Stimulated activated CD4-positive, alpha-beta T cell treated with anti-CD3 and anti-CD28 coated beads, Interleukin-4, amount 100 ng/mL, for 48 hours (primary cell): ENCODE measurements around the gene FZD8.
A peak's percentile ranks its signal among the peaks of the same experiment; 100 is the strongest.

Source experiments
- DNase-seq, 2 donors: peaks; one replicate each; pipeline ENCODE4 v3.0.0-alpha.2; 2020; ENCODE audit warnings: low read depth in 2 of 2

Gene FZD8

DNA sequence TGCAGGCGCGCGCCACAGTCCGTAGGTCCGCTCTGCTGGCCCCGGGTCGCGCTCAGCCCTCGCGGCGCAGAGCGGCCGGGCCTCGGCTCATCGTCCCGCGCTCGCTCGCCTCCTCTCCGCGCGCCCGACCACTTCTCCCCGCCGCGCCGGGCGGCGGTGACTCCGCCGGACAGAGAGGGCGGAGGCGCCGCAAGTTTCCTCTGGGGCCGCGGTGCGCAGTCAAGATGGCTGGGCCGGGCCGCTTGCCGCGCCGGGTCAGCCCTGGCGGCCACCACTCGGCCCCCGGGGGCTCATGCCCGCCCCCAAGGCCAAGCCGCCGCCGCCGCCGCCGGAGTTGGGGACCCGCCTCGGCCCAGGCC, 441 bp downstream of the FZD8 start:
- DNase-seq, result no peak

DNA sequence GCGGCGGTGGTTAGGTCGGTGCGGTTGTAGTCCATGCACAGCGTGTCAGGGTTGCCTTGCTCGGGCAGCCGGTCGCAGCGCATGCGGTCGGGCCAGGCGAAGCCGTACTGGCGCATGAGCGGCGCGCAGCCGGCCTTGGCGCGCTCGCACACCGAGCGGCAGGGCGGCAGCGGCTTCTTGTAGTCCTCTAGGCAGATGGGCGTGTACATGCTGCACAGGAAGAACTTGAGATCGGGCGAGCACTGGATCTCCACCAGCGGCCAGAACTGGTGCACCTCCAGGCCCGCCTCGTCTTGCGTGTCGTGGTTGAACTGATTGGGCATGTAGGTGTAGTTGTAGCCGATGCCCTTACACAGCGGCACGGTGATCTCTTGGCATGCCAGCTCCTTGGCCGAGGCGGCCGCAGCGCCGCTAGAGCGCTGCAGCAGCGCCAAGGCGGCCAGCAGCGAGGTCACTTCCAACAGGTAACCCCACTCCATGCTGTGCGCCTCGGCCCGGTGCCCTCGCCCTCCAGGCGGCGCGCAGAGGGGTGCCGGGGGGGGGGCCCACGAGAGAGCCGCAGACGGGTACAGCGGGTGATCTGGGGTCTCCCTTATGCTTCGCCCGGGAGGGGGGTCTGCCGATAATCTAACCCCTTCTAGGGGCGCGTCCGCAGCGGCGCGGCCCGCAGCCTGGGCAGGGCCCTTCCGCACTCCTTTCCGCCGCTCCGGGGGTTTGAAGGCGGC, 983 bp downstream of the FZD8 start:
- DNase-seq, result peak in 1 of 2 donors; percentile 52

DNA sequence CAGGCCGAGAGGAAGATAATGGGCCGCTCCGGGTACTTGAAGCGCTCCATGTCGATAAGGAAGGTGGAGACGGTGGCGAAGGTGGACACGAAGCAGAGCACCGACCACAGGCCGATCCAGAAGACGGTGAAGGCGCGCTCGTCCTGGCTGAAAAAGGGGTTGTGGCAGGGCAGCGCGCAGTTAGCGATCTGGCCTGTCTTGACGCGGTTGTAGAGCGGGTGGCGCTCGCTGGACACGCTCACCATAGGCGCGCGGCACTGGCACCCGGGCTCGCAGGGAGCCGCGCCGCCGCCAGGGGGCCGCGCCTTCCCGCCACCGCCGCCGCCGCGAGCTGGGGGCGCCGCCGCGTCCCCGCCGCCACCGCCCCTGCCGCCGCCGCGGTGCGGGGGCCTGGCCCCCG, 1.6 kb downstream of the FZD8 start:
- peak in 1 of 2 donors; percentile 34 for DNase-seq

DNA sequence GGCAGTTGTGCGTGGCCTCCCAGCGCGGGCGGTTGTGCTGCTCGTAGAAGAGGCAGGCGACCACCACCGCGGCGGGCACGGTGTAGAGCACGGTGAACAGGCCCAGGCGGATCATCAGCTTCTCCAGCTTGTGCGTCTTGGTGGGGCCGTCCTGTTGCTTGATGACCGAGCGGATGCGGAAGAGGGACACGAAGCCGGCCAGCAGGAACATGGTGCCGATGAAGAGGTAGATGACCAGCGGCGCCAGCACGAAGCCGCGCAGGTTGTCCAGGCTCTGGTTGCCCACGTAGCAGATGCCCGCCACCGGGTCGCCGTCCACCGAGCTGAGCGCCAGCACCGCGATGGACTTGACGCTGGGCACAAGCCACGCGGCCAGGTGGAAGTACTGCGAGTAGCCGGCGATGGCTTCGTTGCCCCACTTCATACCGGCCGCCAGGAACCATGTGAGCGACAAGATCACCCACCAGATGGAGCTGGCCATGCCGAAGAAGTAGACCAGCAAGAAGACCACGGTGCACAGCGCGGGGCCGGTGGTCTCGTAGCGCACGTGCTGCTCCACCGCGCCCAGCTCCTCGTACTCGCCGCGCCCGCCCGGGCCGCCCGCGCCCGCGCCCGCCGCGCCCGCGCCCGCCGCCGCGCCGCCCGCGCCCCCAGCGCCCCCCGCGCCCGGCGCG, 2.2 kb downstream of the FZD8 start:
- DNase-seq, result no peak

GRCh38 chr10:35639021-35639727, 2.9 kb downstream of the FZD8 start:
- DNase-seq, result no peak

GRCh38 chr10:35638101-35638500, 4.0 kb downstream of the FZD8 start:
- no peak for DNase-seq

DNA sequence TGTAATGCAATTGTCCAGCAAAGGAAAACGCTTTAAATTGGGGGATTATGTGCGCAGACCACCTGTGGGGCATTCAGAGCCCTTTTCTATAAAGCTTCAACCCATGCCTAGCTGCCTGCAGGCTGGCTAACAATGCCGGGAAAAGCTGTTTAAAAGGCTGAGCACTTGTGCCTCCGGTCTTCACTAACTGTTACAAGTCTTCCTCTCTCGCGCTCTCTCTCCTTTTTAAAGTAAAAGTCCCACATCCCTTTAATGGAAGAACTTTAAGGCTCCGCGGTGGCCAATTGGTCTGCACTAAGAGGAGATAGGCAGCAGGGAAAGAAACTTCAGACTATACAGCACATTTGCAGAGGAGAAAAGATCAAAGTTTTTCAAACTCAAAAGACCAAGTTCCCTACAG, 4.6 kb downstream of the FZD8 start:
- DNase-seq, result no peak

DNA sequence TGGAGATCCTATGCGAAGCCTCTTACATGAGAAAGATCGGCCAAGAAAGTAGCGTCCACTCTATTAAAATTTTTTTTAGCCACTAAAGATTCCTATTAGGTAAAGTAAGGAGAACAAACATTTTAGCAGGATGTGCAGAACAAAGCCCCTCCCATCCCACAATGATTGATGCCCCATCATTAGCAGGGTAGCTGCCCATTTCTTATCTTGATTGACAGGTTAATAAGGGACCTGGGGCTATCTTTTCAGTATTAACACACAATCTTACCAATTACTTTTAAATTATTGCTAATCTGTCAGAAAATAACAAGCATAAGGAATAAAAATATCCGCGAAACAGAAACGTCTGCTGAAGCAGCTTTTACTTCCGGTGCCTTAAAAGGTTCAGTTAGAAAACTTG, 5.1 kb downstream of the FZD8 start:
- DNase-seq, result no peak

GRCh38 chr10:35635576-35635975, 6.5 kb downstream of the FZD8 start:
- peak in 1 of 2 donors; percentile 34 for DNase-seq

GRCh38 chr10:35633006-35633980, 8.8 kb downstream of the FZD8 start:
- DNase-seq, result no peak

- no peak for DNase-seq
These were observed 10.1 kb downstream of the FZD8 start for GRCh38 chr10:35632027-35632426.

GRCh38 chr10:35631404-35631803, 10.7 kb downstream of the FZD8 start:
- DNase-seq, result no peak

- no peak for DNase-seq
These were observed 15.1 kb downstream of the FZD8 start for GRCh38 chr10:35626971-35627507.

DNA sequence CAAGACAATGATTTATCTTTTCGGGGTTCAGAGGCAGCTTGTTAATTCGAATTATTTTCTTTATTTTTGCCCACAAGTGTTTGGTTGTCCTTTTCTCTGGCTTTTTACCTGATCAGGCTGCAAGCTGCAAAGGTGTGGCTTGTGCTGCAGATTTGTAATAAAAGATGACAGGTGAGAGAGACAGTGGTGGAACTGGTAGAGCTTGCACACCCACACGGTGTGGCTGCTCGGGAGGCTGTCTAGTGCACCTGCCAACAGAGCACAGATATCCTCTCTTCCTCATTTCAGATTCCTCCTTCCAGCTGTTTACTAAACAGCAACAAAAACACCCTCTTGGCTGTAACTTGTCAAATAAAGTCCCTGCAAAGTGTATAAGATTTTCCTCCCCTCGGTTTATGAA, 27.8 kb downstream of the FZD8 start:
- DNase-seq, result no peak

- DNase-seq, result no peak
These were observed 28.4 kb downstream of the FZD8 start for GRCh38 chr10:35613597-35614226.

DNA sequence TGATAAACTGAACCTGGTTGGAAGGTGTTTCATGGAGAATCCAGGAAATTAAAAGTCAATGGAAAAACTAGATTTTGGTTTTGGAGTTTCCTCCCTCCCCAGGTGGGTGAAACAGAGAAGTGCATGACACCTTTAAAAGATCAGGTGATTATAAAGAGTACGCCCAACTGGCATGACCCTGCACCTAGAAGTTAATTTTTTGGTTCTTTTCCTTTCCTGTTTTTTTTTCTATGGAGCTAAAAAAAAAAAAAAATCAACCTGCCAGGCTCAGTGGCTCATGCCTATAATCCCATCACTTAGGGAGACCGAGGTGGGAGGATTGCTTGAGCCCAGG, 29.0 kb downstream of the FZD8 start:
- DNase-seq, result no peak

- no peak for DNase-seq
These were observed 29.6 kb downstream of the FZD8 start for GRCh38 chr10:35612385-35613106.

DNA sequence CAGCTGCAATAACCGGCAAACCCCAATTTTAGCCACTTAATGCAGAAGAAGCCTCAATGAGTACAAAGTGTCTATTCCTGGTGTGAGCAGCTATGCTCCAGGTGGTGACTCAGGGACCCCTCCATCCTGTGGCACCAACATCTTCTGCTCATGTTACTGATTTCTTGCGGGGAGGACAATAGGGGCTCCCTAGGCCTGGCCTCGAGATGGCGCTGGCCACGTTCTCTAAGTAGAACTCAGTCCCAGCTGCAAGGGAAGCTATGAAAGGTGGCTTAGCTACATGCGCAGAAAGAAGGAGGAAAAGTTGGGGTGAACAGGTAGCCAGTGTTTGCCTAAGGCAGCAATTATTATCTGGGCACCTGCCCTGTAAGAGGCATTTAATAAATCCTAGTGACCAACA, 30.3 kb downstream of the FZD8 start:
- no peak for DNase-seq

GRCh38 chr10:35608328-35608672, 33.8 kb downstream of the FZD8 start:
- no peak for DNase-seq

- DNase-seq, result peak; percentile 1
These were observed 34.4 kb downstream of the FZD8 start for GRCh38 chr10:35607475-35608327.
